ENCODE results near the gene RHD. TPM values are rescaled to one million over a fixed set of nuclear protein-coding genes. Genes with fewer than 3 reads are reported as not detected.

Gene RHD
- total and polyA plus RNA-seq, 2 of the 4 experiments (the other 2 are of a cell fraction), result not detected

GRCh38 chr1:25238046-25238445, 34.3 kb upstream of the RHD start:
- dilution Hi-C loops (cut with HindIII; ENCODE audit: low sequenced_read_pairs, unreplicated experiment), result no loop called here
- intact Hi-C loops (cut with micrococcal nuclease), result no loop called here

More at GRCh38 chr1:25238046-25238445, 34.3 kb upstream of the RHD start:
- H4K8ac ChIP-seq (ENCODE audit: low read depth in 2 of 2, low read length in 2 of 2), result no peak overlapping the region
- H2AFZ ChIP-seq (replicated peaks; ENCODE audit: low read length, poor library complexity), result no peak overlapping the region
- peaks cover 3% of the 10 kb centered on the region for H4K20me1 ChIP-seq (ENCODE audit: insufficient read depth, low read length)
- H3K56ac ChIP-seq (ENCODE audit: extremely low read depth, insufficient read depth, low read length), result no peak overlapping the region
- no CpG with 5 or more reads among the region's 11 CpGs for WGBS, 2 experiments (ENCODE audit: extremely low coverage in 2 of 2, insufficient read length in 1 of 2)
- ATAC-seq (ENCODE audit: low read depth) (no peak), DNase-seq (no peak)
- ChIA-PET POLR2A (ENCODE audit: unreplicated experiment) (no interaction called here), CTCF (no interaction called here)
- peaks cover 4% of the 10 kb centered on the region; the same call in 1 of the 2 replicates for H3K9me1 ChIP-seq (ENCODE audit: insufficient read depth, low read length)
- H2BK15ac ChIP-seq (ENCODE audit: low read depth, low read length), result no peak overlapping the region
- H4K5ac ChIP-seq (ENCODE audit: low read depth, low read length), result no peak overlapping the region
- H3K4me3 ChIP-seq (ENCODE audit: insufficient read depth, low read depth, low read length), result no peak overlapping the region
- no peak overlapping the region for H3K14ac ChIP-seq (replicated peaks; ENCODE audit: low read depth, low read length)
- no peak overlapping the region for H3K4ac ChIP-seq (ENCODE audit: low read depth, low read length)
- TF ChIP-seq CTCF (conservative IDR thresholded peaks at IDR 0.05; ENCODE audit: low read depth, low read length), result no peak
- TF ChIP-seq FOS (IDR thresholded peaks at IDR 0.05; ENCODE audit: low read depth, low read length), result no peak
- no peaks in the 10 kb centered on the region for H3K9me3 ChIP-seq (ENCODE audit: control insufficient read depth, insufficient read depth, low read length)
- no peak overlapping the region for H2AK9ac ChIP-seq (replicated peaks; ENCODE audit: low read depth, low read length, poor library complexity)
- no peak overlapping the region for H3K27ac ChIP-seq (ENCODE audit: insufficient read depth, low read length)
- no peak overlapping the region for H3K18ac ChIP-seq (ENCODE audit: low read depth, low read length)
- H3K4me2 ChIP-seq (ENCODE audit: low read depth, low read length), result no peak overlapping the region
- H2AK5ac ChIP-seq (ENCODE audit: low read depth, low read length), result no peak overlapping the region
- H4K91ac ChIP-seq (ENCODE audit: insufficient read depth, low read depth, low read length), result no peak overlapping the region
- no peak overlapping the region for H2BK5ac ChIP-seq (ENCODE audit: low read depth, low read length, poor library complexity, severe bottlenecking)
- H2BK120ac ChIP-seq (ENCODE audit: low read depth, low read length), result no peak overlapping the region
- H2BK20ac ChIP-seq (ENCODE audit: low read depth, low read length), result no peak overlapping the region
- peaks cover 7% of the 10 kb centered on the region for H3K36me3 ChIP-seq (ENCODE audit: control insufficient read depth, insufficient read depth, low read length)
- H3K4me1 ChIP-seq (ENCODE audit: control insufficient read depth, insufficient read depth, low read length), result peaks cover 6% of the 10 kb centered on the region
- H3K9ac ChIP-seq (ENCODE audit: low read depth, low read length), result no peak overlapping the region
- no peaks in the 10 kb centered on the region for H3K27me3 ChIP-seq (ENCODE audit: control insufficient read depth, insufficient read depth, low read length)
- in situ Hi-C loops (cut with MboI; ENCODE audit: low sequenced_read_pairs), result loop anchor here (25.0 kb wide), 1 partner anchor 574 kb away; the partner anchor contains the start of genes MTFR1L and SELENON
- H3K79me1 ChIP-seq (ENCODE audit: low read depth in 1 of 2, low read length in 2 of 2), result peaks cover 6 to 34% of the 10 kb centered on the region in 2 experiments; a peak in 2 of 4 replicates
- BruUV-seq (replicated peaks), result no TSS peak
- H3K23ac ChIP-seq (ENCODE audit: low read depth, low read length), result no peak overlapping the region

Measured in IMR-90 (cell line).